ENCODE results near the gene CFAP46.

- no peak for TF ChIP-seq SUZ12 (IDR thresholded peaks at IDR 0.05; ENCODE audit: extremely low read depth, insufficient read depth, insufficient read length)
- TF ChIP-seq YY1 (IDR thresholded peaks at IDR 0.05; ENCODE audit: insufficient read depth, insufficient read length), result no peak
- no peak for TF ChIP-seq ZNF274 (IDR thresholded peaks at IDR 0.05; ENCODE audit: low read depth, low read length)
Measured at GRCh38 chr10:132889556-132889955, 52.8 kb downstream of the CFAP46 start.
